Measurements from ENCODE around the gene DLG2. TPM values are rescaled to one million over a fixed set of nuclear protein-coding genes. Genes with fewer than 3 reads are reported as not detected.
"Not testable (repeated sequence)": the region's sequence is repeated elsewhere in the genome, so short reads cannot be mapped to it uniquely, and the experiment has no call there.

DLG2 gene
- total and polyA plus RNA-seq, 2 donors: 3.4 to 42.4 TPM

- WGBS: 80% methylated on average over 3 of the region's 3 CpGs
- Histone ChIP-seq H3K27ac (ENCODE audit: low read depth) (no peak overlapping the region), H3K4me1 (ENCODE audit: insufficient read depth) (no peaks in the 10 kb centered on the region), H3K36me3 (ENCODE audit: insufficient read depth) (no peaks in the 10 kb centered on the region), H3K4me3 (ENCODE audit: low read depth, low read length) (no peak overlapping the region)
- no peak for DNase-seq (ENCODE audit: extremely low spot score)
Measured at GRCh38 chr11:85431319-85431718, 195.8 kb downstream of the DLG2 start.

DNA sequence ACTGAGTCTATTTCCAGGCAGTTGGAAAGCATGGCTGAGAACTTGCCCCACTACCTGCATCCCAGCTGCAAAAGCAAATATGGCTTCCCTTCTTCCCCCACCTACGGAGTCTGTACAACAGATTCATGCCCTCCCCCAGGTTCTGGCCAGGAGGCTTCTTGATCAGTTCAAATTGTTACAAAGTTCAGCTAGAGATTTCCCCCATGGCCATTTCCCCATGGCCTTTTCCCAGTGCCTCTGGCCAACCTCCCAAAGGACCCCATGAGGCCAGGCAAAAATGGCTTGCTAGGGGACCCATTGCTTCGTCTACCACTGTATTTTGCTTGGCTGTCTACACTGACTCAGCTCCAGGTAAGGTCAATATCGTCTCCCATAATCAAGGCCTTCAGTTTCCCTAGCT is 203.3 kb downstream of the DLG2 start:
- no peak for DNase-seq (ENCODE audit: extremely low spot score)
- 93% methylated on average over 3 of the region's 3 CpGs for WGBS
- no peak overlapping the region for H3K27ac ChIP-seq (ENCODE audit: low read depth)
- H3K36me3 ChIP-seq (ENCODE audit: insufficient read depth): no peaks in the 10 kb centered on the region
- no peaks in the 10 kb centered on the region for H3K4me1 ChIP-seq (ENCODE audit: insufficient read depth)
- no peak overlapping the region for H3K4me3 ChIP-seq (ENCODE audit: low read depth, low read length)

GRCh38 chr11:85423316-85423715 is 203.8 kb downstream of the DLG2 start:
- WGBS: 95% methylated on average over 1 of the region's 1 CpG
- DNase-seq (ENCODE audit: extremely low spot score): no peak
- Histone ChIP-seq H3K4me3 (ENCODE audit: low read depth, low read length) (no peak overlapping the region), H3K4me1 (ENCODE audit: insufficient read depth) (no peaks in the 10 kb centered on the region), H3K27ac (ENCODE audit: low read depth) (no peak overlapping the region), H3K36me3 (ENCODE audit: insufficient read depth) (no peaks in the 10 kb centered on the region)

GRCh38 chr11:85414175-85414574 is 213.0 kb downstream of the DLG2 start:
- no peak overlapping the region for H3K27ac ChIP-seq (ENCODE audit: low read depth)
- no peak overlapping the region for H3K4me3 ChIP-seq (ENCODE audit: low read depth, low read length)
- 87% methylated on average over 5 of the region's 5 CpGs for WGBS
- DNase-seq (ENCODE audit: extremely low spot score): no peak
- no peaks in the 10 kb centered on the region for H3K4me1 ChIP-seq (ENCODE audit: insufficient read depth)
- H3K36me3 ChIP-seq (ENCODE audit: insufficient read depth): no peaks in the 10 kb centered on the region

- no peak overlapping the region for H3K27ac ChIP-seq (ENCODE audit: low read depth)
- 75% methylated on average over 2 of the region's 2 CpGs for WGBS
- no peaks in the 10 kb centered on the region for H3K4me1 ChIP-seq (ENCODE audit: insufficient read depth)
- H3K36me3 ChIP-seq (ENCODE audit: insufficient read depth): no peaks in the 10 kb centered on the region
- H3K4me3 ChIP-seq (ENCODE audit: low read depth, low read length): no peak overlapping the region
- DNase-seq (ENCODE audit: extremely low spot score): no peak
Measured at GRCh38 chr11:85407648-85408047, 219.5 kb downstream of the DLG2 start.

DNA sequence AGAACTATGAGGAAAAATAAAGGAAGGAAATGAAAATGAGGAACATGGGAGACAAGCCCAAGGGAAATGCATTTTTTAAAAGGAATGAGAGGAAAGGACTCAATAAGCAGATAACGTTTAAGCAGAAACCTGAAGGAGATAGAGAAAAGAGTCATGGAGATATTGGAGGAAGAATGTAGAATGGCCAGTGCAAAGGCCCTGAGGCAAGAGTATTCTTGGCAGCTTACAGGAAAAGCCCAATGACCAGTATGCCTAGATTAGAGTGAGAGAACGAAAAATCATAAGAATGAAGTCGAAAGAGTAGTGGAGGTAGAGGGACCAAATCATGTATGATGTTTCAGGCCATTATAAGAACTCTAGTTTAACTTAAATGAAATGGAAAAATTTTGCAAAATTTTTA is 220.3 kb downstream of the DLG2 start:
- H3K36me3 ChIP-seq (ENCODE audit: insufficient read depth): no peaks in the 10 kb centered on the region
- WGBS: 92% methylated on average over 3 of the region's 3 CpGs
- no peak overlapping the region for H3K4me3 ChIP-seq (ENCODE audit: low read depth, low read length)
- no peaks in the 10 kb centered on the region for H3K4me1 ChIP-seq (ENCODE audit: insufficient read depth)
- DNase-seq (ENCODE audit: extremely low spot score): no peak
- no peak overlapping the region for H3K27ac ChIP-seq (ENCODE audit: low read depth)

DNA sequence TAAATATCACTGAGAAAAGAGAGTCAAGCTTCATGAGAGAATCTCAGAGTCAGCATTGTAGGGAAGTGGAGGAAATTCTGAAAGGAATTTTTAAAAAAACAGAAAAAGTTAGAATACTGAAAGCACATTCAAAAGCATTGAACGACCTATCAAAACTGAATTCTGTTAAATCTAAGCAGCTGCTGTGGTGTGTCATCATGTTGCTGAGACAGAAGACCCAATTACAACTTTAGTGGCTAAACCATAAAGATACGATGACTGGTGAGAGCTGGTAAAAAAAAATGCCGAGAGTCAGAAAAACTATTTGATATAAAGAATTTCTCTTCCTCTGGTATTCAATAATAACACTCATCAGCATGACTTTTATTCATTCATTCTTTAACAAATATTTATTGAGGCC is 220.8 kb downstream of the DLG2 start:
- no peak for DNase-seq (ENCODE audit: extremely low spot score)
- Histone ChIP-seq H3K4me1 (ENCODE audit: insufficient read depth) (no peaks in the 10 kb centered on the region), H3K4me3 (ENCODE audit: low read depth, low read length) (no peak overlapping the region), H3K27ac (ENCODE audit: low read depth) (no peak overlapping the region), H3K36me3 (ENCODE audit: insufficient read depth) (no peaks in the 10 kb centered on the region)
- 73% methylated on average over 3 of the region's 3 CpGs for WGBS

DNA sequence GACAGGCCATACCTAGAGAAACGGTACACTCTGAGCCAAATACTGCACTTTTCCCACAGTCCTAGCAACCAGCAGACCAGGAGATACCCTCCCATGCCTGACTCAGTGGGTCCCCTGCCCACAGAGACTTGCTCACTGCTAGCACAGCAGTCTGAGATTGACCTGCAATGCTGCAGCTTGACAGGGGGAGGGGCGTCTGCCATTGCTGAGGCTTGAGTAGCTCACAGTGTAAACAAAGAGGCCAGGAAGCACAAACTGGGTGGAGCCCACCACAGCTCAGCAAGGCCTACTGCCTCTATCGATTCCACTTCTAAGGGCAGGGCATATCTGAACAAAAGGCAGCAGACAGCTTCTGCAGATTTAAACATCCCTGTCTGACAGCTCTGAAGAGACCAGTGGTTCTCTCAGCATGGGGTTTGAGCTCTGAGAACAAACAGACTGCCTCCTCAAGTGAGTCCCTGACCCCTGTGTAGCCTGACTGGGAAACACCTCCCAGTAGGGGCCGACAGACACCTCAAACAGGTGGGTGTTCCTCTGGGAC is 231.6 kb downstream of the DLG2 start:
- not testable (repeated sequence) for H3K4me1 ChIP-seq (ENCODE audit: insufficient read depth); H3K4me3 ChIP-seq (ENCODE audit: low read depth, low read length); H3K27ac ChIP-seq (ENCODE audit: low read depth); DNase-seq (ENCODE audit: extremely low spot score); H3K36me3 ChIP-seq (ENCODE audit: insufficient read depth)
- WGBS: 56% methylated on average over 4 of the region's 4 CpGs

DNA sequence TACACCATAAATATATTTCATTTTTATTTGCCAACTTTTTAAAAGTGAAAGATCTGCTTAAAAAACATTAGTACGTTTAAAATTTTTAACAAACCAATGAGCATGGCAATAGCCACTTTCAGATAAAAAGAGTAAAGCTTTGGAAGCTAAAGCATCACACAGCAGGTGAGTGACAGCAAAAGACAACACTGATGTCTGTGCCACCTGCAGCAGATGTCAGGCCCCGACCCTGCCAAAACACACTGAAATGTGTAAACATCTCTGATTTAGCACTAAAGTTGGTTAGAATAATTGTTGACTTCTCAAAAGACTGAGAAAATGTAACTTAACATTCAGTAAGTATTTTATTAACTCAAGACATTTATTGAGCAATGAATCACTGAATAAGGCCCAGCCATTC is 232.9 kb downstream of the DLG2 start:
- 66% methylated on average over 2 of the region's 2 CpGs for WGBS
- H3K27ac ChIP-seq (ENCODE audit: low read depth): no peak overlapping the region
- no peaks in the 10 kb centered on the region for H3K36me3 ChIP-seq (ENCODE audit: insufficient read depth)
- no peak overlapping the region for H3K4me3 ChIP-seq (ENCODE audit: low read depth, low read length)
- DNase-seq (ENCODE audit: extremely low spot score): no peak
- H3K4me1 ChIP-seq (ENCODE audit: insufficient read depth): no peaks in the 10 kb centered on the region

- WGBS: 27% methylated on average over 1 of the region's 1 CpG
- Histone ChIP-seq H3K36me3 (ENCODE audit: insufficient read depth) (no peaks in the 10 kb centered on the region), H3K27ac (ENCODE audit: low read depth) (no peak overlapping the region), H3K4me3 (ENCODE audit: low read depth, low read length) (no peak overlapping the region), H3K4me1 (ENCODE audit: insufficient read depth) (no peaks in the 10 kb centered on the region)
- DNase-seq (ENCODE audit: extremely low spot score): no peak
Measured at GRCh38 chr11:85391141-85391540, 236.0 kb downstream of the DLG2 start.

DNA sequence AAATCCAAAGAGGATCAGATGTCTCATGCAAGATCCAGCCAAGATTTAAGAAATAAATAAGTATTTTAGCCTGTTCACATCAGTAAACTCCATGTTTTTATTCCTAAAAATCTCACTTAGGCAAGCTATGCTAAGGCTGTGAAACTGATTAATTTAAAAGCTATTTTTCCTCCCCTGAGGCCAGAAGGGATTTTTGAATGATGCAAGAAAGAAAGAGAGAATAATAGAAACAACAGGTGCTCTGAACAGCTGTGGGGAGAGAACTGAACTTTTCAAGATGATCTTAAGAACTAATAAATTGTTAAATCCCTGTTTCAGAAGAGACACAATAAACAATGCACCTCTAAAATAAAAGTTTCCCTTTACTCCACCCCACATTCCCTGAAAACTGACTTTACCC is 241.6 kb downstream of the DLG2 start:
- Histone ChIP-seq H3K27ac (ENCODE audit: low read depth) (no peak overlapping the region), H3K4me3 (ENCODE audit: low read depth, low read length) (no peak overlapping the region), H3K4me1 (ENCODE audit: insufficient read depth) (no peaks in the 10 kb centered on the region), H3K36me3 (ENCODE audit: insufficient read depth) (no peaks in the 10 kb centered on the region)
- no peak for DNase-seq (ENCODE audit: extremely low spot score)

GRCh38 chr11:85385111-85385510 is 242.0 kb downstream of the DLG2 start:
- WGBS: 56% methylated on average over 1 of the region's 1 CpG
- Histone ChIP-seq H3K27ac (ENCODE audit: low read depth) (no peak overlapping the region), H3K4me1 (ENCODE audit: insufficient read depth) (no peaks in the 10 kb centered on the region), H3K36me3 (ENCODE audit: insufficient read depth) (no peaks in the 10 kb centered on the region), H3K4me3 (ENCODE audit: low read depth, low read length) (no peak overlapping the region)
- no peak for DNase-seq (ENCODE audit: extremely low spot score)

- DNase-seq (ENCODE audit: extremely low spot score): no peak
- Histone ChIP-seq H3K27ac (ENCODE audit: low read depth) (no peak overlapping the region), H3K4me3 (ENCODE audit: low read depth, low read length) (no peak overlapping the region), H3K4me1 (ENCODE audit: insufficient read depth) (no peaks in the 10 kb centered on the region), H3K36me3 (ENCODE audit: insufficient read depth) (no peaks in the 10 kb centered on the region)
- 76% methylated on average over 2 of the region's 2 CpGs for WGBS
Measured at GRCh38 chr11:85379066-85379465, 248.1 kb downstream of the DLG2 start.

- Histone ChIP-seq H3K27ac (ENCODE audit: low read depth) (no peak overlapping the region), H3K4me3 (ENCODE audit: low read depth, low read length) (no peak overlapping the region), H3K36me3 (ENCODE audit: insufficient read depth) (no peaks in the 10 kb centered on the region), H3K4me1 (ENCODE audit: insufficient read depth) (no peaks in the 10 kb centered on the region)
- DNase-seq (ENCODE audit: extremely low spot score): no peak
Measured at GRCh38 chr11:85377901-85378300, 249.2 kb downstream of the DLG2 start.

- H3K27ac ChIP-seq (ENCODE audit: low read depth): no peak overlapping the region
- H3K36me3 ChIP-seq (ENCODE audit: insufficient read depth): no peaks in the 10 kb centered on the region
- 92% methylated on average over 6 of the region's 6 CpGs for WGBS
- H3K4me3 ChIP-seq (ENCODE audit: low read depth, low read length): no peak overlapping the region
- H3K4me1 ChIP-seq (ENCODE audit: insufficient read depth): no peaks in the 10 kb centered on the region
- DNase-seq (ENCODE audit: extremely low spot score): no peak
Measured at GRCh38 chr11:85359859-85360258, 267.3 kb downstream of the DLG2 start.
